ENCODE data around the gene LBP.
"Not testable (repeated sequence)": the region's sequence is repeated elsewhere in the genome, so short reads cannot be mapped to it uniquely, and the experiment has no call there.

The LBP gene

GRCh38 chr20:38387953-38388352, 41.7 kb downstream of the LBP start:
- H3K4me3 ChIP-seq (ENCODE audit: low read length), result no peak overlapping the region
- no peak for DNase-seq (ENCODE audit: low read depth)
- peak; percentile 17 for TF ChIP-seq CTCF (conservative IDR thresholded peaks at IDR 0.05; ENCODE audit: low read depth, low read length)

- DNase-seq (ENCODE audit: low read depth), result no peak
- TF ChIP-seq CTCF (conservative IDR thresholded peaks at IDR 0.05; ENCODE audit: low read depth, low read length), result no peak
- H3K4me3 ChIP-seq (ENCODE audit: low read length), result no peak overlapping the region
These were observed 46.1 kb downstream of the LBP start for GRCh38 chr20:38392356-38392755.

GRCh38 chr20:38393259-38393658, 47.0 kb downstream of the LBP start:
- no peak for TF ChIP-seq CTCF (conservative IDR thresholded peaks at IDR 0.05; ENCODE audit: low read depth, low read length)
- no peak overlapping the region for H3K4me3 ChIP-seq (ENCODE audit: low read length)
- DNase-seq (ENCODE audit: low read depth), result no peak

- no peak for TF ChIP-seq CTCF (conservative IDR thresholded peaks at IDR 0.05; ENCODE audit: low read depth, low read length)
- no peak overlapping the region for H3K4me3 ChIP-seq (ENCODE audit: low read length)
- DNase-seq (ENCODE audit: low read depth), result no peak
These were observed 48.9 kb downstream of the LBP start for GRCh38 chr20:38395165-38395564.

GRCh38 chr20:38395751-38396395, 49.6 kb downstream of the LBP start:
- DNase-seq (ENCODE audit: low read depth); H3K4me3 ChIP-seq (ENCODE audit: low read length): not testable (repeated sequence)

GRCh38 chr20:38402089-38402488, 55.8 kb downstream of the LBP start:
- no peak for TF ChIP-seq CTCF (conservative IDR thresholded peaks at IDR 0.05; ENCODE audit: low read depth, low read length)
- no peak for DNase-seq (ENCODE audit: low read depth)
- H3K4me3 ChIP-seq (ENCODE audit: low read length), result no peak overlapping the region

- no peak overlapping the region for H3K4me3 ChIP-seq (ENCODE audit: low read length)
- no peak for TF ChIP-seq CTCF (conservative IDR thresholded peaks at IDR 0.05; ENCODE audit: low read depth, low read length)
- no peak for DNase-seq (ENCODE audit: low read depth)
These were observed 56.5 kb downstream of the LBP start for GRCh38 chr20:38402816-38403215.

Measured in retinal pigment epithelial cell (primary cell).